ENCODE measurements around the gene AGMO. TPM values are rescaled to one million over a fixed set of nuclear protein-coding genes. Genes with fewer than 3 reads are reported as not detected.

Gene AGMO
- total RNA-seq, 1 experiment from 2014 or later: not detected

DNA sequence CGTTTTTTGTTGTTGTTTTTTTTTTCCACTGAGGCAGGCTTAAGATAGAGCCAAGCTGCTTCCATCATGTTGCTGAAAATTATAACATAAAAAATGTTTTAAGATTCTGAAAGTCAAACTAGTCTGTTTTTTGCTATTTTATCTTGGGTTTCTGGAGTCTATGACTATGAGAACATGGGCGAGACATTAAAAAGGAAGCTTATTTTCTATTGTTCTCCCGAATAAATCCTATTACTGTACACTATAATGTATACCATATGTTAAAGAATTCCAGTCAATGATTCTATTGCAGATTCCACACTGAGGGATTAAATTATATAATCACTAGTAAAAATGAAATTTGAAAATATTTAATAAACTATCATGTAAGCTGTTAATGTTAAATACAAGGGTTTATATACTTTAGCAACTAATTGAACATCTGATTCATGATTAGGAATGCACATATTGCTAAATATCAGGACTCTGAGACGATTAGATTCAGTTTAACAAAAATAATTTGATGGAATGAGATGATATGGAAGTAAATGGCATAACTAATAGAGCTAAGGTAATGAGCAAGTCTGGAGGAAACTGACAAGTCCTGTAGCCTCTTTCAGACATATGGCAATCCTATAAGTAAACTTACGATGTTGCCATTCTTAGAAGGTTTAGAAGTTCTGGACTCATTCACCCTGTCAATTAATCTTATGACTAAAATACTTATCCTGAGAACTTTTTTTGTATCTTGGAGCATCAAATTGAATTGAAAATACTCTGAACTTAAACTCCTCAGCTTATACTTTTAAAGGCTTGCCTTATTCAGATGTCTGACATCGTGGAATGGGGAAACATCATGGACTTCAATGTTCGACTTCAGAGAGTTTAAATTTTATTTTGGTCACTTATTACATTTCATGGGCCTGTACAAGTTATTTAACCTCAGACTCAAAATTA, 364.5 kb downstream of the AGMO start:
- Histone ChIP-seq H3K4me1 (ENCODE audit: control insufficient read depth in 1 of 2, insufficient read depth in 2 of 2, low read length in 2 of 2) (peaks cover 6 to 16% of the 10 kb centered on the region in 2 experiments), H3K4me2 (ENCODE audit: low read length) (0 out of 2 replicates have a peak overlapping the region, but pooled peaks have one; percentile 40), H4K20me1 (ENCODE audit: insufficient read depth) (no peaks in the 10 kb centered on the region), H3K27me3 (ENCODE audit: insufficient read depth, low read length) (no peaks in the 10 kb centered on the region), H3K9me3 (ENCODE audit: control insufficient read depth in 1 of 2, insufficient read depth in 1 of 2, low read depth in 1 of 2, low read length in 2 of 2) (no peaks in the 10 kb centered on the region), H3K79me2 (ENCODE audit: insufficient read depth, low read length) (no peaks in the 10 kb centered on the region), H3K9me2 (ENCODE audit: insufficient read depth) (no peaks in the 10 kb centered on the region), H3K9ac (ENCODE audit: low read length) (no peak overlapping the region), H3K27ac (ENCODE audit: low read depth, low read length) (no peak overlapping the region), H2AFZ (ENCODE audit: low read depth, low read length, poor library complexity, severe bottlenecking) (peak overlapping the region; percentile 84), H3K4me3 (replicated peaks in 1 of 2; ENCODE audit: low read depth in 1 of 2, low read length in 2 of 2) (no peak overlapping the region), H3K36me3 (ENCODE audit: control insufficient read depth in 1 of 2, insufficient read depth in 2 of 2, low read length in 2 of 2) (no peaks in the 10 kb centered on the region)
- no peak for TF ChIP-seq ZNF274 (IDR thresholded peaks at IDR 0.05; ENCODE audit: low read depth, low read length)
- TF ChIP-seq SRF (IDR thresholded peaks at IDR 0.05; ENCODE audit: low read depth): no peak
- TF ChIP-seq EZH2 (IDR thresholded peaks at IDR 0.05): no peak
- no peak for TF ChIP-seq SIN3A (IDR thresholded peaks at IDR 0.05; ENCODE audit: low read depth)
- no peak for TF ChIP-seq JUND (IDR thresholded peaks at IDR 0.05)
- no peak for TF ChIP-seq FOSL1 (IDR thresholded peaks at IDR 0.05; ENCODE audit: low read depth)
- TF ChIP-seq, protein P1, sequence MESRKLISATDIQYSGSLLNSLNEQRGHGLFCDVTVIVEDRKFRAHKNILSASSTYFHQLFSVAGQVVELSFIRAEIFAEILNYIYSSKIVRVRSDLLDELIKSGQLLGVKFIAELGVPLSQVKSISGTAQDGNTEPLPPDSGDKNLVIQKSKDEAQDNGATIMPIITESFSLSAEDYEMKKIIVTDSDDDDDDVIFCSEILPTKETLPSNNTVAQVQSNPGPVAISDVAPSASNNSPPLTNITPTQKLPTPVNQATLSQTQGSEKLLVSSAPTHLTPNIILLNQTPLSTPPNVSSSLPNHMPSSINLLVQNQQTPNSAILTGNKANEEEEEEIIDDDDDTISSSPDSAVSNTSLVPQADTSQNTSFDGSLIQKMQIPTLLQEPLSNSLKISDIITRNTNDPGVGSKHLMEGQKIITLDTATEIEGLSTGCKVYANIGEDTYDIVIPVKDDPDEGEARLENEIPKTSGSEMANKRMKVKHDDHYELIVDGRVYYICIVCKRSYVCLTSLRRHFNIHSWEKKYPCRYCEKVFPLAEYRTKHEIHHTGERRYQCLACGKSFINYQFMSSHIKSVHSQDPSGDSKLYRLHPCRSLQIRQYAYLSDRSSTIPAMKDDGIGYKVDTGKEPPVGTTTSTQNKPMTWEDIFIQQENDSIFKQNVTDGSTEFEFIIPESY (IDR thresholded peaks at IDR 0.05; ENCODE audit: extremely low read depth, insufficient replicate concordance, low read length): no peak
- TF ChIP-seq YY1 (IDR thresholded peaks at IDR 0.05; ENCODE audit: extremely low read depth, insufficient replicate concordance, low read depth, low read length): no peak
- TF ChIP-seq, protein P2, sequence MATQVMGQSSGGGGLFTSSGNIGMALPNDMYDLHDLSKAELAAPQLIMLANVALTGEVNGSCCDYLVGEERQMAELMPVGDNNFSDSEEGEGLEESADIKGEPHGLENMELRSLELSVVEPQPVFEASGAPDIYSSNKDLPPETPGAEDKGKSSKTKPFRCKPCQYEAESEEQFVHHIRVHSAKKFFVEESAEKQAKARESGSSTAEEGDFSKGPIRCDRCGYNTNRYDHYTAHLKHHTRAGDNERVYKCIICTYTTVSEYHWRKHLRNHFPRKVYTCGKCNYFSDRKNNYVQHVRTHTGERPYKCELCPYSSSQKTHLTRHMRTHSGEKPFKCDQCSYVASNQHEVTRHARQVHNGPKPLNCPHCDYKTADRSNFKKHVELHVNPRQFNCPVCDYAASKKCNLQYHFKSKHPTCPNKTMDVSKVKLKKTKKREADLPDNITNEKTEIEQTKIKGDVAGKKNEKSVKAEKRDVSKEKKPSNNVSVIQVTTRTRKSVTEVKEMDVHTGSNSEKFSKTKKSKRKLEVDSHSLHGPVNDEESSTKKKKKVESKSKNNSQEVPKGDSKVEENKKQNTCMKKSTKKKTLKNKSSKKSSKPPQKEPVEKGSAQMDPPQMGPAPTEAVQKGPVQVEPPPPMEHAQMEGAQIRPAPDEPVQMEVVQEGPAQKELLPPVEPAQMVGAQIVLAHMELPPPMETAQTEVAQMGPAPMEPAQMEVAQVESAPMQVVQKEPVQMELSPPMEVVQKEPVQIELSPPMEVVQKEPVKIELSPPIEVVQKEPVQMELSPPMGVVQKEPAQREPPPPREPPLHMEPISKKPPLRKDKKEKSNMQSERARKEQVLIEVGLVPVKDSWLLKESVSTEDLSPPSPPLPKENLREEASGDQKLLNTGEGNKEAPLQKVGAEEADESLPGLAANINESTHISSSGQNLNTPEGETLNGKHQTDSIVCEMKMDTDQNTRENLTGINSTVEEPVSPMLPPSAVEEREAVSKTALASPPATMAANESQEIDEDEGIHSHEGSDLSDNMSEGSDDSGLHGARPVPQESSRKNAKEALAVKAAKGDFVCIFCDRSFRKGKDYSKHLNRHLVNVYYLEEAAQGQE (IDR thresholded peaks at IDR 0.05; ENCODE audit: low read depth): no peak
- TF ChIP-seq ZFX (IDR thresholded peaks at IDR 0.05): no peak
- TF ChIP-seq, protein P3, sequence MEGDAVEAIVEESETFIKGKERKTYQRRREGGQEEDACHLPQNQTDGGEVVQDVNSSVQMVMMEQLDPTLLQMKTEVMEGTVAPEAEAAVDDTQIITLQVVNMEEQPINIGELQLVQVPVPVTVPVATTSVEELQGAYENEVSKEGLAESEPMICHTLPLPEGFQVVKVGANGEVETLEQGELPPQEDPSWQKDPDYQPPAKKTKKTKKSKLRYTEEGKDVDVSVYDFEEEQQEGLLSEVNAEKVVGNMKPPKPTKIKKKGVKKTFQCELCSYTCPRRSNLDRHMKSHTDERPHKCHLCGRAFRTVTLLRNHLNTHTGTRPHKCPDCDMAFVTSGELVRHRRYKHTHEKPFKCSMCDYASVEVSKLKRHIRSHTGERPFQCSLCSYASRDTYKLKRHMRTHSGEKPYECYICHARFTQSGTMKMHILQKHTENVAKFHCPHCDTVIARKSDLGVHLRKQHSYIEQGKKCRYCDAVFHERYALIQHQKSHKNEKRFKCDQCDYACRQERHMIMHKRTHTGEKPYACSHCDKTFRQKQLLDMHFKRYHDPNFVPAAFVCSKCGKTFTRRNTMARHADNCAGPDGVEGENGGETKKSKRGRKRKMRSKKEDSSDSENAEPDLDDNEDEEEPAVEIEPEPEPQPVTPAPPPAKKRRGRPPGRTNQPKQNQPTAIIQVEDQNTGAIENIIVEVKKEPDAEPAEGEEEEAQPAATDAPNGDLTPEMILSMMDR (IDR thresholded peaks at IDR 0.05 in 2 of 3, conservative IDR thresholded peaks at IDR 0.05 in 1 of 3; ENCODE audit: borderline replicate concordance in 1 of 3, insufficient read depth in 1 of 3, low read depth in 2 of 3, low read length in 2 of 3): no peak
- TF ChIP-seq ELF1 (IDR thresholded peaks at IDR 0.05; ENCODE audit: borderline replicate concordance, low read depth): no peak
- TF ChIP-seq, protein P4, sequence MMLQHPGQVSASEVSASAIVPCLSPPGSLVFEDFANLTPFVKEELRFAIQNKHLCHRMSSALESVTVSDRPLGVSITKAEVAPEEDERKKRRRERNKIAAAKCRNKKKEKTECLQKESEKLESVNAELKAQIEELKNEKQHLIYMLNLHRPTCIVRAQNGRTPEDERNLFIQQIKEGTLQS (IDR thresholded peaks at IDR 0.05): no peak
- TF ChIP-seq POLR2AphosphoS5 (IDR thresholded peaks at IDR 0.05; ENCODE audit: low read depth, low read length): no peak
- no peak for TF ChIP-seq RAD21 (IDR thresholded peaks at IDR 0.05; ENCODE audit: low read depth)
- no peak for TF ChIP-seq SP1 (IDR thresholded peaks at IDR 0.05; ENCODE audit: low read depth)
- TF ChIP-seq EGR1 (IDR thresholded peaks at IDR 0.05; ENCODE audit: low read depth): no peak
- TF ChIP-seq POLR2A (IDR thresholded peaks at IDR 0.05; ENCODE audit: borderline replicate concordance, extremely low read depth, insufficient read depth, insufficient read length): no peak
- TF ChIP-seq TCF7L2 (IDR thresholded peaks at IDR 0.05; ENCODE audit: borderline replicate concordance, extremely low read depth, insufficient read depth, insufficient read length): no peak
- RAD21 ChIA-PET (ENCODE audit: low non-redundant PET in 1 of 2, low total read pairs in 2 of 2, uncharacterized antibody in 2 of 2, unreplicated experiment in 2 of 2): no interaction called here
- BruUV-seq (replicated peaks): no TSS peak
- DNase-seq (ENCODE audit: low read depth, low spot score) (no peak), ATAC-seq (no peak)
- CTCF ChIA-PET: interaction anchor here (1.2 to 1.7 kb wide), 2 partner anchors 524 to 881 kb away, joined by 3 to 7 read pairs; no protein-coding TSS in a partner anchor
- intact Hi-C loops (cut with micrococcal nuclease): loop anchor here (10.0 kb wide), 1 partner anchor 527 kb away; no protein-coding TSS in a partner anchor
- POLR2A ChIA-PET: no interaction called here
